NCI-H1105 (cell line): ENCODE measurements around the gene RPL11.
A peak's percentile ranks its signal among the peaks of the same experiment; 100 is the strongest.
"Not testable (repeated sequence)": the region's sequence is repeated elsewhere in the genome, so short reads cannot be mapped to it uniquely, and the experiment has no call there.

Experiments used
- DNase-seq: peaks from one replicate; lab custom pipeline; 2025; lab: John Stamatoyannopoulos, UW

Gene RPL11

GRCh38 chr1:23732363-23733224 lies 41.0 kb downstream of the RPL11 start:
- DNase-seq, result no peak

- DNase-seq, result not testable (repeated sequence)
Observed at GRCh38 chr1:23733281-23733680, 41.7 kb downstream of the RPL11 start.

GRCh38 chr1:23736437-23737134 lies 45.0 kb downstream of the RPL11 start:
- no peak for DNase-seq

GRCh38 chr1:23741609-23742008 lies 50.0 kb downstream of the RPL11 start:
- DNase-seq, result no peak

GRCh38 chr1:23742670-23743286 lies 51.2 kb downstream of the RPL11 start:
- DNase-seq, result no peak

- DNase-seq, result peak; percentile 81
Observed at GRCh38 chr1:23743287-23744152, 51.9 kb downstream of the RPL11 start, which contains the start of gene ELOA. Gene ELOA (plus strand): TSS chr1:23743471. CDS start chr1:23743504, 33 bp downstream.

- peak; percentile 12 for DNase-seq
Observed at GRCh38 chr1:23745515-23745914, 53.9 kb downstream of the RPL11 start.
